A673 (cell line): Measurements from ENCODE around the gene AQP12A. TPM values are rescaled to one million over a fixed set of nuclear protein-coding genes. Genes with fewer than 3 reads are reported as not detected.

Experiments
- BruUV-seq: library from RNA; stranded (reverse); fragments of 400-500 nt; replicated peaks from 2 replicates; lab custom pipeline; 2021; lab: Mats Ljungman, UMichigan
- CTCF ChIA-PET: fragments of 300-600 bp; sonication (Branson Sonifier 250); formaldehyde crosslinking; loops from one replicate; lab custom pipeline; 2022; ENCODE audit warnings: antibody characterized with exemption; lab: Charles Lee
- POLR2A ChIA-PET: fragments of 300-600 bp; sonication (Branson Sonifier 250); formaldehyde crosslinking; loops from one replicate; lab custom pipeline; 2022; ENCODE audit warnings: antibody characterized with exemption; ENCODE audit not compliant: low non-redundant PET; lab: Charles Lee
- DNase-seq: peaks from one replicate; pipeline ENCODE4 v3.0.0-alpha.2; 2015; ENCODE audit warnings: low spot score
- H3K27ac ChIP-seq: fragments of 200-600 bp; sonication (generic); 2 replicates; pipeline ENCODE4 v1.5.1; 2016; ENCODE audit warnings: mixed run types, low read depth, mild to moderate bottlenecking, mixed read lengths, antibody characterized with exemption, low read length; ENCODE audit not compliant: poor library complexity, severe bottlenecking
- H3K27me3 ChIP-seq: fragments of 200-600 bp; sonication (generic); replicated peaks from 2 replicates; pipeline ENCODE4 v1.6.1; 2017; ENCODE audit warnings: mixed run types, low read depth, mild to moderate bottlenecking, mixed read lengths, antibody characterized with exemption, low read length; ENCODE audit not compliant: insufficient read depth, poor library complexity
- H3K36me3 ChIP-seq: fragments of 200-600 bp; sonication (generic); 2 replicates; pipeline ENCODE4 v1.6.1; 2016; ENCODE audit warnings: mixed run types, mild to moderate bottlenecking, mixed read lengths, antibody characterized with exemption, low read length; ENCODE audit not compliant: insufficient read depth, poor library complexity, severe bottlenecking
- H3K4me1 ChIP-seq: fragments of 200-600 bp; sonication (generic); 2 replicates; pipeline ENCODE4 v1.6.1; 2017; ENCODE audit warnings: mixed run types, mild to moderate bottlenecking, mixed read lengths, antibody characterized with exemption, low read length; ENCODE audit not compliant: insufficient read depth, poor library complexity, severe bottlenecking
- H3K4me3 ChIP-seq: fragments of 200-600 bp; sonication (generic); 2 replicates; pipeline ENCODE4 v1.5.1; 2016; ENCODE audit warnings: low read depth, mixed run types, mild to moderate bottlenecking, mixed read lengths, low read length; ENCODE audit not compliant: poor library complexity, severe bottlenecking
- H3K9me3 ChIP-seq: fragments of 200-600 bp; sonication (generic); 2 replicates; pipeline ENCODE4 v1.6.1; 2016; ENCODE audit warnings: mixed run types, low read depth, mild to moderate bottlenecking, mixed read lengths, antibody characterized with exemption, low read length; ENCODE audit not compliant: poor library complexity, severe bottlenecking
- CTCF ChIP-seq: fragments of 300-800, 200-600 bp; sonication (generic); conservative IDR thresholded peaks from 2 replicates; pipeline ENCODE4 v1.5.1; 2017; ENCODE audit warnings: low read depth, mild to moderate bottlenecking, antibody characterized with exemption, low read length, moderate library complexity, mixed read lengths
- EZH2 ChIP-seq: fragments of 200-600 bp; sonication (generic); IDR thresholded peaks from 2 replicates; pipeline ENCODE4 v1.6.1; 2017; ENCODE audit warnings: borderline replicate concordance, low read depth, mild to moderate bottlenecking, mixed read lengths, antibody characterized with exemption, low read length; ENCODE audit not compliant: poor library complexity, severe bottlenecking
- intact Hi-C: fragments of 100-400 bp; cut with micrococcal nuclease; formaldehyde crosslinking; loops from one replicate; pipeline ENCODE4 v1.10.0; 2022; ENCODE audit not compliant: unreplicated experiment
- total RNA-seq: library from RNA; stranded (reverse); gene quantifications from 2 replicates; pipeline ENCODE4 v1.2.3, GENCODE V29; 2021

The AQP12A gene
- total RNA-seq, 1 experiment from 2014 or later, result not detected

- Histone ChIP-seq H3K27ac (no peak overlapping the region), H3K9me3 (no peaks in the 10 kb centered on the region), H3K4me1 (no peaks in the 10 kb centered on the region), H3K27me3 (no peaks in the 10 kb centered on the region), H3K36me3 (peaks cover 7% of the 10 kb centered on the region), H3K4me3 (no peak overlapping the region)
- POLR2A ChIA-PET, result no interaction called here
- no peak for DNase-seq
- intact Hi-C loops, result no loop called here
- BruUV-seq, result no TSS peak
- CTCF ChIA-PET, result no interaction called here
- TF ChIP-seq EZH2 (no peak), CTCF (no peak)
These were observed 21.6 kb downstream of the AQP12A start for GRCh38 chr2:240713071-240713927.

- Histone ChIP-seq H3K9me3 (no peaks in the 10 kb centered on the region), H3K4me3 (no peak overlapping the region), H3K36me3 (peaks cover 14% of the 10 kb centered on the region), H3K27me3 (no peaks in the 10 kb centered on the region), H3K4me1 (no peaks in the 10 kb centered on the region), H3K27ac (no peak overlapping the region)
- intact Hi-C loops, result no loop called here
- TF ChIP-seq CTCF (no peak), EZH2 (no peak)
- no peak for DNase-seq
- ChIA-PET CTCF (no interaction called here), POLR2A (no interaction called here)
- no TSS peak for BruUV-seq
These were observed 22.5 kb downstream of the AQP12A start for GRCh38 chr2:240713928-240714746.

GRCh38 chr2:240714747-240715725, 23.4 kb downstream of the AQP12A start:
- no peaks in the 10 kb centered on the region for H3K4me1 ChIP-seq
- no peaks in the 10 kb centered on the region for H3K9me3 ChIP-seq
- no peak for DNase-seq
- H3K4me3 ChIP-seq, result no peak overlapping the region
- TF ChIP-seq CTCF (no peak), EZH2 (no peak)
- POLR2A ChIA-PET, result no interaction called here
- no TSS peak for BruUV-seq
- intact Hi-C loops, result no loop called here
- peaks cover 18% of the 10 kb centered on the region for H3K36me3 ChIP-seq
- CTCF ChIA-PET, result no interaction called here
- H3K27ac ChIP-seq, result no peak overlapping the region
- H3K27me3 ChIP-seq, result no peaks in the 10 kb centered on the region
